ENCODE measurements around the gene MSANTD2. TPM values are rescaled to one million over a fixed set of nuclear protein-coding genes. Genes with fewer than 3 reads are reported as not detected.

MSANTD2 gene
- total RNA-seq, 3 donors from 2014 or later = 7.2 to 13.6 (median 8.4) TPM

GRCh38 chr11:124799348-124800225 is 619 bp downstream of the MSANTD2 start:
- Histone ChIP-seq H3K9me3 (no peaks in the 10 kb centered on the region), H3K4me3 (peak overlapping the region; percentile 97), H3K4me1 (ENCODE audit: low read depth) (peaks cover 11% of the 10 kb centered on the region), H3K36me3 (ENCODE audit: low read depth) (no peaks in the 10 kb centered on the region)
- peak; percentile 35 to 70 (median 67) for DNase-seq
- peak; percentile 63 for ATAC-seq
- TF ChIP-seq CTCF (IDR thresholded peaks at IDR 0.05) = no peak
- intact Hi-C loops (cut with DNase I, micrococcal nuclease) = no loop called here

GRCh38 chr11:124798991-124799347 is 1.2 kb downstream of the MSANTD2 start:
- no peaks in the 10 kb centered on the region for H3K36me3 ChIP-seq (ENCODE audit: low read depth)
- intact Hi-C loops (cut with DNase I, micrococcal nuclease) = no loop called here
- H3K9me3 ChIP-seq = no peaks in the 10 kb centered on the region
- H3K4me3 ChIP-seq = peak overlapping the region; percentile 97
- TF ChIP-seq CTCF (IDR thresholded peaks at IDR 0.05) = no peak
- ATAC-seq (no peak), DNase-seq (peak in 1 of 3 donors; percentile 8)
- H3K4me1 ChIP-seq (ENCODE audit: low read depth) = peaks cover 11% of the 10 kb centered on the region

GRCh38 chr11:124796312-124796711 is 3.9 kb downstream of the MSANTD2 start:
- no peak for TF ChIP-seq CTCF (IDR thresholded peaks at IDR 0.05)
- Histone ChIP-seq H3K4me1 (ENCODE audit: low read depth) (peaks cover 15% of the 10 kb centered on the region), H3K4me3 (no peak overlapping the region), H3K9me3 (no peaks in the 10 kb centered on the region), H3K36me3 (ENCODE audit: low read depth) (no peaks in the 10 kb centered on the region)
- DNase-seq = no peak
- intact Hi-C loops (cut with DNase I, micrococcal nuclease) = no loop called here
- no peak for ATAC-seq

- intact Hi-C loops (cut with DNase I, micrococcal nuclease) = no loop called here
- peak; percentile 40 for TF ChIP-seq CTCF (IDR thresholded peaks at IDR 0.05)
- Histone ChIP-seq H3K36me3 (ENCODE audit: low read depth) (no peaks in the 10 kb centered on the region), H3K4me1 (ENCODE audit: low read depth) (peaks cover 8% of the 10 kb centered on the region), H3K9me3 (no peaks in the 10 kb centered on the region), H3K4me3 (no peak overlapping the region)
- ATAC-seq (peak; percentile 64), DNase-seq (peak in 1 of 3 donors; percentile 64)
Measured at GRCh38 chr11:124793466-124794278, 6.5 kb downstream of the MSANTD2 start.

- intact Hi-C loops (cut with DNase I, micrococcal nuclease) = no loop called here
- peaks cover 4% of the 10 kb centered on the region for H3K4me1 ChIP-seq (ENCODE audit: low read depth)
- H3K4me3 ChIP-seq = no peak overlapping the region
- ATAC-seq = no peak
- no peaks in the 10 kb centered on the region for H3K9me3 ChIP-seq
- no peak for DNase-seq
- no peak for TF ChIP-seq CTCF (IDR thresholded peaks at IDR 0.05)
- H3K36me3 ChIP-seq (ENCODE audit: low read depth) = no peaks in the 10 kb centered on the region
Measured at GRCh38 chr11:124791626-124792341, 8.4 kb downstream of the MSANTD2 start.
